Urinary bladder (tissue), 4 donors: ENCODE data around the gene TRPC1. TPM values are rescaled to one million over a fixed set of nuclear protein-coding genes. Genes with fewer than 3 reads are reported as not detected.
"Not testable (repeated sequence)": the region's sequence is repeated elsewhere in the genome, so short reads cannot be mapped to it uniquely, and the experiment has no call there.

Source experiments
- DNase-seq: peaks from one replicate; pipeline ENCODE4 v3.0.0-alpha.2; 2015; ENCODE audit errors: extremely low spot score
- H3K27ac ChIP-seq: one replicate; pipeline ENCODE4 v1.5.1; 2013; ENCODE audit warnings: low read depth, mild to moderate bottlenecking, moderate library complexity
- H3K36me3 ChIP-seq: one replicate; pipeline ENCODE4 v1.6.1; 2013; ENCODE audit warnings: mild to moderate bottlenecking, moderate library complexity; ENCODE audit not compliant: insufficient read depth
- H3K4me1 ChIP-seq: one replicate; pipeline ENCODE4 v1.6.1; 2013; ENCODE audit warnings: mild to moderate bottlenecking, moderate library complexity; ENCODE audit not compliant: insufficient read depth
- H3K4me3 ChIP-seq: one replicate; pipeline ENCODE4 v1.5.1; 2013; ENCODE audit warnings: low read depth, low read length
- WGBS: extraction: QIAGEN DNeasy Blood & Tissue Kit; methylation state at CpG from one replicate; pipeline ENCODE4 v1.1.7; 2013; 5-methylcytosine and 5-hydroxymethylcytosine counted together
- polyA plus RNA-seq: library from polyadenylated mRNA; stranded (reverse); fragments of 200-250 nt; gene quantifications from one replicate; pipeline ENCODE4 v1.2.3, GENCODE V29; 2013
- total RNA-seq: library from RNA; depleted of rRNA; stranded (reverse); fragments of >200 nt; gene quantifications from one replicate; pipeline ENCODE4 v1.2.3, GENCODE V29; 2014
- donor health status: healthy with polysubstance abuse.
- donor health status: healthy.

Gene TRPC1
- total and polyA plus RNA-seq, 2 donors = 10.1 to 86.2 TPM

- peak overlapping the region; percentile 91 for H3K4me3 ChIP-seq
- 4% methylated on average over 35 of the region's 35 CpGs for WGBS
- no peak overlapping the region for H3K27ac ChIP-seq
- H3K4me1 ChIP-seq = no peaks in the 10 kb centered on the region
- H3K36me3 ChIP-seq = no peaks in the 10 kb centered on the region
- DNase-seq = peak; percentile 6
Observed at GRCh38 chr3:142724682-142725356, 985 bp downstream of the TRPC1 start.

GRCh38 chr3:142725357-142725739 is 1.5 kb downstream of the TRPC1 start:
- DNase-seq = no peak
- WGBS = 42% methylated on average over 5 of the region's 5 CpGs
- Histone ChIP-seq H3K4me3 (peak overlapping the region; percentile 91), H3K36me3 (no peaks in the 10 kb centered on the region), H3K27ac (no peak overlapping the region), H3K4me1 (no peaks in the 10 kb centered on the region)

GRCh38 chr3:142726017-142726416 is 2.2 kb downstream of the TRPC1 start:
- 41% methylated on average over 1 of the region's 1 CpG for WGBS

GRCh38 chr3:142732066-142732465 is 8.2 kb downstream of the TRPC1 start:
- no peak for DNase-seq
- Histone ChIP-seq H3K4me3 (no peak overlapping the region), H3K36me3 (no peaks in the 10 kb centered on the region), H3K27ac (no peak overlapping the region), H3K4me1 (no peaks in the 10 kb centered on the region)
- WGBS = 90% methylated on average over 3 of the region's 3 CpGs

More at GRCh38 chr3:142726017-142726416, 2.2 kb downstream of the TRPC1 start:
- no peaks in the 10 kb centered on the region for H3K36me3 ChIP-seq
- H3K4me3 ChIP-seq = no peak overlapping the region
- no peak for DNase-seq
- H3K4me1 ChIP-seq = no peaks in the 10 kb centered on the region
- H3K27ac ChIP-seq = no peak overlapping the region

- 99% methylated on average over 2 of the region's 2 CpGs for WGBS
Observed at GRCh38 chr3:142734834-142735233, 11.0 kb downstream of the TRPC1 start.

GRCh38 chr3:142735462-142735861 is 11.6 kb downstream of the TRPC1 start:
- H3K4me1 ChIP-seq = no peaks in the 10 kb centered on the region
- no peak for DNase-seq
- H3K4me3 ChIP-seq = no peak overlapping the region
- H3K27ac ChIP-seq = no peak overlapping the region
- no peaks in the 10 kb centered on the region for H3K36me3 ChIP-seq

More at GRCh38 chr3:142734834-142735233, 11.0 kb downstream of the TRPC1 start:
- H3K4me3 ChIP-seq = no peak overlapping the region
- H3K36me3 ChIP-seq = no peaks in the 10 kb centered on the region
- H3K27ac ChIP-seq = no peak overlapping the region
- H3K4me1 ChIP-seq = no peaks in the 10 kb centered on the region
- DNase-seq = no peak

- DNase-seq = no peak
- no peaks in the 10 kb centered on the region for H3K36me3 ChIP-seq
- no peak overlapping the region for H3K4me3 ChIP-seq
- no peaks in the 10 kb centered on the region for H3K4me1 ChIP-seq
- no peak overlapping the region for H3K27ac ChIP-seq
Observed at GRCh38 chr3:142738396-142738795, 14.6 kb downstream of the TRPC1 start.

- no peaks in the 10 kb centered on the region for H3K4me1 ChIP-seq
- no peak overlapping the region for H3K4me3 ChIP-seq
- no peaks in the 10 kb centered on the region for H3K36me3 ChIP-seq
- no peak overlapping the region for H3K27ac ChIP-seq
- no peak for DNase-seq
- 94% methylated on average over 7 of the region's 7 CpGs for WGBS
Observed at GRCh38 chr3:142746646-142747045, 22.8 kb downstream of the TRPC1 start.

- H3K4me1 ChIP-seq, H3K27ac ChIP-seq, DNase-seq, H3K36me3 ChIP-seq, H3K4me3 ChIP-seq: not testable (repeated sequence)
- 97% methylated on average over 4 of the region's 4 CpGs for WGBS
Observed at GRCh38 chr3:142750531-142750930, 26.7 kb downstream of the TRPC1 start.

GRCh38 chr3:142752605-142753004 is 28.8 kb downstream of the TRPC1 start:
- not testable (repeated sequence) for DNase-seq, H3K4me1 ChIP-seq, H3K36me3 ChIP-seq, H3K27ac ChIP-seq, H3K4me3 ChIP-seq
- WGBS = 65% methylated on average over 4 of the region's 4 CpGs

GRCh38 chr3:142754494-142754893 is 30.7 kb downstream of the TRPC1 start:
- Histone ChIP-seq H3K36me3 (no peaks in the 10 kb centered on the region), H3K4me3 (no peak overlapping the region), H3K4me1 (no peaks in the 10 kb centered on the region), H3K27ac (no peak overlapping the region)
- WGBS = 99% methylated on average over 1 of the region's 1 CpG
- DNase-seq = no peak

GRCh38 chr3:142768338-142768737 is 44.5 kb downstream of the TRPC1 start:
- Histone ChIP-seq H3K27ac (no peak overlapping the region), H3K36me3 (no peaks in the 10 kb centered on the region), H3K4me3 (no peak overlapping the region), H3K4me1 (no peaks in the 10 kb centered on the region)
- no peak for DNase-seq

- Histone ChIP-seq H3K36me3 (no peaks in the 10 kb centered on the region), H3K4me1 (no peaks in the 10 kb centered on the region), H3K4me3 (no peak overlapping the region), H3K27ac (no peak overlapping the region)
- no peak for DNase-seq
Observed at GRCh38 chr3:142777927-142778326, 54.1 kb downstream of the TRPC1 start.

GRCh38 chr3:142778541-142778940 is 54.7 kb downstream of the TRPC1 start:
- WGBS = 82% methylated on average over 2 of the region's 2 CpGs
- no peak for DNase-seq
- no peak overlapping the region for H3K27ac ChIP-seq

GRCh38 chr3:142779591-142779990 is 55.8 kb downstream of the TRPC1 start:
- DNase-seq = no peak
- H3K36me3 ChIP-seq = no peaks in the 10 kb centered on the region
- H3K27ac ChIP-seq = no peak overlapping the region
- no peak overlapping the region for H3K4me3 ChIP-seq
- no peaks in the 10 kb centered on the region for H3K4me1 ChIP-seq

More at GRCh38 chr3:142778541-142778940, 54.7 kb downstream of the TRPC1 start:
- Histone ChIP-seq H3K4me1 (no peaks in the 10 kb centered on the region), H3K36me3 (no peaks in the 10 kb centered on the region), H3K4me3 (no peak overlapping the region)
